WTC11 (cell line): Measurements from ENCODE around the gene MSI2. TPM values are rescaled to one million over a fixed set of nuclear protein-coding genes. Genes with fewer than 3 reads are reported as not detected.
A peak's percentile ranks its signal among the peaks of the same experiment; 100 is the strongest.

Source experiments
- ATAC-seq: fragments of 200-7000 bp; cut with Tn5 transposase; 2 replicates; pipeline ENCODE4 v1.10.0; 2021; ENCODE audit warnings: mild to moderate bottlenecking, moderate library complexity
- CTCF ChIA-PET: fragments of 300-600 bp; sonication (Branson Sonifier 250); formaldehyde crosslinking; loops from one replicate; lab custom pipeline; 2021; ENCODE audit warnings: antibody characterized with exemption; lab: Charles Lee
- POLR2A ChIA-PET: fragments of 350-600 bp; sonication (Branson Sonifier 250); formaldehyde crosslinking; loops from one replicate; lab custom pipeline; 2021; ENCODE audit warnings: antibody characterized with exemption; lab: Charles Lee
- DNase-seq: peaks from one replicate; pipeline ENCODE4 v3.0.0; 2021; ENCODE audit warnings: low spot score
- H3K27ac Mint-ChIP-seq: 2 replicates; pipeline ENCODE4 v1.8.0; 2021; ENCODE audit warnings: mixed read lengths
- H3K27me3 Mint-ChIP-seq: 2 replicates; pipeline ENCODE4 v1.8.0; 2021; ENCODE audit warnings: low read depth, mild to moderate bottlenecking, moderate library complexity, mixed read lengths
- H3K36me3 Mint-ChIP-seq: 2 replicates; pipeline ENCODE4 v1.8.0; 2021; ENCODE audit warnings: mixed read lengths
- H3K4me1 Mint-ChIP-seq: 2 replicates; pipeline ENCODE4 v1.8.0; 2022; ENCODE audit warnings: mixed read lengths
- H3K4me3 Mint-ChIP-seq: 2 replicates; pipeline ENCODE4 v1.8.0; 2021; ENCODE audit warnings: mild to moderate bottlenecking, moderate library complexity, mixed read lengths
- H3K9me3 Mint-ChIP-seq: 2 replicates; pipeline ENCODE4 v1.8.0; 2021; ENCODE audit warnings: mixed read lengths
- AFF4 ChIP-seq: sonication (generic); formaldehyde crosslinking; IDR thresholded peaks from 2 replicates; pipeline ENCODE4 v1.8.1; 2023; ENCODE audit warnings: mild to moderate bottlenecking, missing genetic modification reagents, borderline replicate concordance
- ATF3 ChIP-seq: sonication (generic); formaldehyde crosslinking; conservative IDR thresholded peaks from 2 replicates; pipeline ENCODE4 v1.8.1; 2022; ENCODE audit warnings: mild to moderate bottlenecking, missing genetic modification reagents
- ETV6 ChIP-seq: sonication (generic); formaldehyde crosslinking; IDR thresholded peaks from 2 replicates; pipeline ENCODE4 v1.8.1; 2022; ENCODE audit warnings: mild to moderate bottlenecking, missing genetic modification reagents
- GABPB1 ChIP-seq: sonication (generic); formaldehyde crosslinking; IDR thresholded peaks from 2 replicates; pipeline ENCODE4 v1.8.1; 2023; ENCODE audit warnings: mild to moderate bottlenecking, missing genetic modification reagents
- GRHL2 ChIP-seq: fragments of 250-450 bp; sonication (Bioruptor Pico); IDR thresholded peaks from 2 replicates; pipeline ENCODE4 v1.8.0; 2022; ENCODE audit warnings: mild to moderate bottlenecking, moderate library complexity; ENCODE audit not compliant: insufficient replicate concordance, severe bottlenecking
- IRF1 ChIP-seq: sonication (generic); formaldehyde crosslinking; IDR thresholded peaks from 2 replicates; pipeline ENCODE4 v1.8.0; 2023; ENCODE audit warnings: missing genetic modification reagents
- JUN ChIP-seq: sonication (generic); formaldehyde crosslinking; IDR thresholded peaks from 2 replicates; pipeline ENCODE4 v1.8.0; 2023; ENCODE audit warnings: mild to moderate bottlenecking, missing genetic modification reagents
- KAT7 ChIP-seq: sonication (generic); formaldehyde crosslinking; IDR thresholded peaks from 2 replicates; pipeline ENCODE4 v1.8.1; 2023; ENCODE audit warnings: missing genetic modification reagents, mild to moderate bottlenecking, borderline replicate concordance
- MXD4 ChIP-seq: fragments of 250-450 bp; sonication (Bioruptor Pico); IDR thresholded peaks from 2 replicates; pipeline ENCODE4 v1.8.0; 2021; ENCODE audit warnings: mild to moderate bottlenecking, moderate library complexity, borderline replicate concordance
- MYBL2 ChIP-seq: sonication (generic); formaldehyde crosslinking; IDR thresholded peaks from 2 replicates; pipeline ENCODE4 v1.8.1; 2023; ENCODE audit warnings: mild to moderate bottlenecking, moderate library complexity, missing genetic modification reagents
- NFYB ChIP-seq: sonication (generic); formaldehyde crosslinking; conservative IDR thresholded peaks from 2 replicates; pipeline ENCODE4 v1.8.0; 2022; ENCODE audit warnings: low read depth, missing genetic modification reagents
- SMAD3 ChIP-seq: sonication (generic); formaldehyde crosslinking; IDR thresholded peaks from 2 replicates; pipeline ENCODE4 v1.8.0; 2022; ENCODE audit warnings: missing genetic modification reagents, mild to moderate bottlenecking, borderline replicate concordance
- SP1 ChIP-seq: sonication (generic); formaldehyde crosslinking; conservative IDR thresholded peaks from 2 replicates; pipeline ENCODE4 v1.8.1; 2022; ENCODE audit warnings: missing genetic modification reagents
- STAT6 ChIP-seq: sonication (generic); formaldehyde crosslinking; conservative IDR thresholded peaks from 2 replicates; pipeline ENCODE4 v1.8.1; 2023; ENCODE audit warnings: mild to moderate bottlenecking, low read depth, missing genetic modification reagents, moderate library complexity
- TEAD4 ChIP-seq: sonication (generic); formaldehyde crosslinking; IDR thresholded peaks from 2 replicates; pipeline ENCODE4 v1.8.0; 2022; ENCODE audit warnings: mild to moderate bottlenecking, missing genetic modification reagents
- ZNF138 ChIP-seq: sonication (generic); formaldehyde crosslinking; conservative IDR thresholded peaks from 2 replicates; pipeline ENCODE4 v1.8.1; 2022; ENCODE audit warnings: mild to moderate bottlenecking, moderate library complexity, missing genetic modification reagents
- ZNF416 ChIP-seq: fragments of 250-450 bp; sonication (Bioruptor Pico); IDR thresholded peaks from 2 replicates; pipeline ENCODE4 v1.9.0; 2021; ENCODE audit warnings: mild to moderate bottlenecking, inconsistent platforms
- total RNA-seq: library from RNA; stranded (reverse); gene quantifications from 3 replicates; pipeline ENCODE4 v1.2.3, GENCODE V29; 2021
- TF ChIP-seq, protein P1 (sequence below): sonication (generic); formaldehyde crosslinking; IDR thresholded peaks from 2 replicates; pipeline ENCODE4 v1.8.1; 2022; ENCODE audit warnings: low read depth, mild to moderate bottlenecking, moderate library complexity, missing genetic modification reagents, borderline replicate concordance
- TF ChIP-seq, protein P2 (sequence below): sonication (generic); formaldehyde crosslinking; IDR thresholded peaks from 2 replicates; pipeline ENCODE4 v1.8.1; 2023; ENCODE audit warnings: mild to moderate bottlenecking, missing genetic modification reagents
- TF ChIP-seq, protein P3 (sequence below): sonication (generic); formaldehyde crosslinking; IDR thresholded peaks from 2 replicates; pipeline ENCODE4 v1.8.0; 2022; ENCODE audit warnings: mild to moderate bottlenecking, missing genetic modification reagents
- TF ChIP-seq, protein P4 (sequence below): fragments of 250-450 bp; sonication (Bioruptor Pico); IDR thresholded peaks from 2 replicates; pipeline ENCODE4 v1.9.0; 2021; ENCODE audit warnings: moderate library complexity, mild to moderate bottlenecking, inconsistent platforms, borderline replicate concordance
- TF ChIP-seq, protein P5 (sequence below): fragments of 200-600 bp; IDR thresholded peaks from 2 replicates; pipeline ENCODE4 v1.8.0; 2022; ENCODE audit warnings: antibody characterized with exemption

The MSI2 gene
- total RNA-seq, 1 experiment from 2014 or later, result 82.1 TPM

GRCh38 chr17:57677858-57678257 lies 421.5 kb downstream of the MSI2 start (continued):
- TF ChIP-seq AFF4 (CRISPR knock-in tag) (no peak), GRHL2 (no peak), ZNF416 (CRISPR knock-in tag) (no peak), KAT7 (CRISPR knock-in tag) (no peak), ATF3 (CRISPR knock-in tag) (no peak), GABPB1 (CRISPR knock-in tag) (no peak), JUN (no peak), NFYB (CRISPR knock-in tag) (no peak), ETV6 (no peak), STAT6 (CRISPR knock-in tag) (no peak), SMAD3 (CRISPR knock-in tag) (no peak), MYBL2 (CRISPR knock-in tag) (no peak)
- TF ChIP-seq, protein P1, sequence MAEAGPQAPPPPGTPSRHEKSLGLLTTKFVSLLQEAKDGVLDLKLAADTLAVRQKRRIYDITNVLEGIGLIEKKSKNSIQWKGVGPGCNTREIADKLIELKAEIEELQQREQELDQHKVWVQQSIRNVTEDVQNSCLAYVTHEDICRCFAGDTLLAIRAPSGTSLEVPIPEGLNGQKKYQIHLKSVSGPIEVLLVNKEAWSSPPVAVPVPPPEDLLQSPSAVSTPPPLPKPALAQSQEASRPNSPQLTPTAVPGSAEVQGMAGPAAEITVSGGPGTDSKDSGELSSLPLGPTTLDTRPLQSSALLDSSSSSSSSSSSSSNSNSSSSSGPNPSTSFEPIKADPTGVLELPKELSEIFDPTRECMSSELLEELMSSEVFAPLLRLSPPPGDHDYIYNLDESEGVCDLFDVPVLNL (CRISPR knock-in tag), result no peak
- TF ChIP-seq, protein P2, sequence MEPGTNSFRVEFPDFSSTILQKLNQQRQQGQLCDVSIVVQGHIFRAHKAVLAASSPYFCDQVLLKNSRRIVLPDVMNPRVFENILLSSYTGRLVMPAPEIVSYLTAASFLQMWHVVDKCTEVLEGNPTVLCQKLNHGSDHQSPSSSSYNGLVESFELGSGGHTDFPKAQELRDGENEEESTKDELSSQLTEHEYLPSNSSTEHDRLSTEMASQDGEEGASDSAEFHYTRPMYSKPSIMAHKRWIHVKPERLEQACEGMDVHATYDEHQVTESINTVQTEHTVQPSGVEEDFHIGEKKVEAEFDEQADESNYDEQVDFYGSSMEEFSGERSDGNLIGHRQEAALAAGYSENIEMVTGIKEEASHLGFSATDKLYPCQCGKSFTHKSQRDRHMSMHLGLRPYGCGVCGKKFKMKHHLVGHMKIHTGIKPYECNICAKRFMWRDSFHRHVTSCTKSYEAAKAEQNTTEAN (CRISPR knock-in tag), result no peak

- ChIA-PET CTCF (interaction anchor here (0.6 to 2.3 kb wide), 13 partner anchors 11 to 534 kb away, joined by 3 to 15 read pairs (median 3); no protein-coding TSS in a partner anchor), POLR2A (interaction anchor here (0.7 kb wide), 1 partner anchor 28 kb away, joined by 3 read pairs; no protein-coding TSS in a partner anchor)
- Mint-ChIP-seq H3K4me3 (no peak overlapping the region), H3K27ac (no peak overlapping the region), H3K4me1 (peaks cover 14% of the 10 kb centered on the region), H3K9me3 (no peaks in the 10 kb centered on the region), H3K27me3 (no peaks in the 10 kb centered on the region), H3K36me3 (peaks cover 2% of the 10 kb centered on the region; the same call in 1 of the 2 replicates)
- ATAC-seq (peak; percentile 67), DNase-seq (no peak)
- TF ChIP-seq, protein P3, sequence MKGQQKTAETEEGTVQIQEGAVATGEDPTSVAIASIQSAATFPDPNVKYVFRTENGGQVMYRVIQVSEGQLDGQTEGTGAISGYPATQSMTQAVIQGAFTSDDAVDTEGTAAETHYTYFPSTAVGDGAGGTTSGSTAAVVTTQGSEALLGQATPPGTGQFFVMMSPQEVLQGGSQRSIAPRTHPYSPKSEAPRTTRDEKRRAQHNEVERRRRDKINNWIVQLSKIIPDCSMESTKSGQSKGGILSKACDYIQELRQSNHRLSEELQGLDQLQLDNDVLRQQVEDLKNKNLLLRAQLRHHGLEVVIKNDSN (CRISPR knock-in tag), result no peak
- TF ChIP-seq, protein P4, sequence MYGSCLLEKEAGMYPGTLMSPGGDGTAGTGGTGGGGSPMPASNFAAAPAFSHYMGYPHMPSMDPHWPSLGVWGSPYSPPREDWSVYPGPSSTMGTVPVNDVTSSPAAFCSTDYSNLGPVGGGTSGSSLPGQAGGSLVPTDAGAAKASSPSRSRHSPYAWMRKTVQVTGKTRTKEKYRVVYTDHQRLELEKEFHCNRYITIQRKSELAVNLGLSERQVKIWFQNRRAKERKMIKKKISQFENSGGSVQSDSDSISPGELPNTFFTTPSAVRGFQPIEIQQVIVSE, result no peak
- no peak for TF ChIP-seq SP1 (CRISPR knock-in tag)
- TF ChIP-seq TEAD4 (CRISPR knock-in tag), result no peak
- TF ChIP-seq, protein P2 (CRISPR knock-in tag), result no peak
- no peak for TF ChIP-seq IRF1
- TF ChIP-seq ZNF138 (CRISPR knock-in tag), result no peak
- TF ChIP-seq, protein P5, sequence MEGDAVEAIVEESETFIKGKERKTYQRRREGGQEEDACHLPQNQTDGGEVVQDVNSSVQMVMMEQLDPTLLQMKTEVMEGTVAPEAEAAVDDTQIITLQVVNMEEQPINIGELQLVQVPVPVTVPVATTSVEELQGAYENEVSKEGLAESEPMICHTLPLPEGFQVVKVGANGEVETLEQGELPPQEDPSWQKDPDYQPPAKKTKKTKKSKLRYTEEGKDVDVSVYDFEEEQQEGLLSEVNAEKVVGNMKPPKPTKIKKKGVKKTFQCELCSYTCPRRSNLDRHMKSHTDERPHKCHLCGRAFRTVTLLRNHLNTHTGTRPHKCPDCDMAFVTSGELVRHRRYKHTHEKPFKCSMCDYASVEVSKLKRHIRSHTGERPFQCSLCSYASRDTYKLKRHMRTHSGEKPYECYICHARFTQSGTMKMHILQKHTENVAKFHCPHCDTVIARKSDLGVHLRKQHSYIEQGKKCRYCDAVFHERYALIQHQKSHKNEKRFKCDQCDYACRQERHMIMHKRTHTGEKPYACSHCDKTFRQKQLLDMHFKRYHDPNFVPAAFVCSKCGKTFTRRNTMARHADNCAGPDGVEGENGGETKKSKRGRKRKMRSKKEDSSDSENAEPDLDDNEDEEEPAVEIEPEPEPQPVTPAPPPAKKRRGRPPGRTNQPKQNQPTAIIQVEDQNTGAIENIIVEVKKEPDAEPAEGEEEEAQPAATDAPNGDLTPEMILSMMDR, result no peak
- TF ChIP-seq MXD4 (CRISPR knock-in tag), result no peak
Measured at GRCh38 chr17:57678393-57678792, 422.1 kb downstream of the MSI2 start.
